HG03196 (cell line): ENCODE data around the gene RPS6KA2.

Experiments used
- ATAC-seq: cut with Tn5 transposase; IDR thresholded peaks from one replicate; pipeline ENCODE4 v1.9.1; 2021; ENCODE audit not compliant: unreplicated experiment

The RPS6KA2 gene

GRCh38 chr6:166656230-166657151 is 29.4 kb upstream of the RPS6KA2 start:
- no peak for ATAC-seq

- no peak for ATAC-seq
Measured at GRCh38 chr6:166655713-166656229, 28.7 kb upstream of the RPS6KA2 start.

DNA sequence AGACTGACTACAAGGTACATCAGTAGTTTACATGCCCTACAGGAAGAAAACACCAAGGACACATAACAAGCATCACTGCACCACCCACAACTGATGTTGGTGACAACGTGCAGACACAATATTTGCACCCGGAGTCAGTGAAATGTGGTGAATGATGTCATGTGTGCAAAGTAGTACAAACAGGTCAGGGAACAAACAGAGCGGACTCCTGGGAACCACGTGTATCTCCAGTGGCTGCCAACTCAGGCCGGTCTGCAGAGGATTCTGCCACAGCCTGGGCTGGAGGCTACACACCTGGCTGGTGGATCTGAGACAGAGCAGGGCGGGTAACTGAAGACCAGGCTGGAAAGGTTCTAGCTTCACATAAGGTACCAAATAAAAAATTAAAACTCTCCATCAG is 28.2 kb upstream of the RPS6KA2 start:
- no peak for ATAC-seq

DNA sequence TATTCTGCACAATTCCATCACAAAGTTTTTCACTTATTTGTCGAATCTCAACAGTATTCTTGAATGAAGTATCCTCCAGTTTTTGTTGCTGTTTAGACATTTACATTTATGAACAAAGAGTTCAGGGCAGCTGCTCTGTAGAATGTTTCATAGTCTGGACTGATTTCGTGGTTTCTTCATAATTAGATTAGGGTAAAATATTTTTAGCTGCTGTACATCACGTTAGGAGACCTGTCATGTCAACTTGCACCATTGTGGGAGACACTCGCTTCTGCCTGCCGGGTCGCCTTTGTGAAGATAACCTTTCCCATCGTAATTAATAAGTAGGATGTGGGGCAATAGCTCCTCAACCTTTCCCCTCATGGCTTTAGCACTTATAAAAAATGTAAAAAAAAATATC is 27.5 kb upstream of the RPS6KA2 start:
- ATAC-seq, result no peak

DNA sequence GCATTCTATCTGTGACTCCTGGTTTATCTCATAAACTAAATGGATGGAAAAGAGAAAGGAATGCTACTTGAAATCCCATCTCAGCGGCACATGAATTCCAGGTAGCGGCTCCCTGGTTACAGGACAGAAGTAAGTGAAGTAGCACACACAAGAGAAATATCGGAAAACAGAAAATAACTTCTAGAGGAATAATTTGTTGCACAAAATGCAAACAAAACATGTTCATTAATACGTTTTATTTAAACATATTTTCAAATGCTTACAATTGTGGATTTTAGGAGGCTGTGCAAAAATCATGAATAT is 26.5 kb upstream of the RPS6KA2 start:
- no peak for ATAC-seq

- no peak for ATAC-seq
Measured at GRCh38 chr6:166650824-166651807, 24.1 kb upstream of the RPS6KA2 start.

- ATAC-seq, result no peak
Measured at GRCh38 chr6:166650047-166650446, 23.0 kb upstream of the RPS6KA2 start.

GRCh38 chr6:166648846-166649245 is 21.8 kb upstream of the RPS6KA2 start:
- ATAC-seq, result no peak

GRCh38 chr6:166647896-166648295 is 20.8 kb upstream of the RPS6KA2 start:
- no peak for ATAC-seq

DNA sequence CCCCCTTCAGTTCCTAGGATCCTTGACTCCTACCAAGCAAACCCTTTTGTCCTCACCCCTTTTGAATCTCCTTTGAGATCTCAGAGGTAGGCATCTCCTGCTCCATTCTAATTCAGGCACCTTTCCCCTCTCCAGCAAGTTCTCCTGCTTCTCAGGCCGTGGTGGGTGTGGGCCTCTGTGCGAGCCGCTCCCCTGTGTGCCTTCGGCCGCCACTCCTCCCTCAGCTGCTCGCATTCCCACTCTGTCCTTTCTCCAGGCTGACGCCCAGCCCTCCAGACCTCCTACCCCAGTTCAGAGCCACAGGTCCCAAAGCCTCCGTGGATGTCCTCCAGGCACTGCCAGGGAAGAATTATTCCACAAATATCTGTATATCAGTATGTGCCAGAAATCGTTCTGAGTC is 19.7 kb upstream of the RPS6KA2 start:
- no peak for ATAC-seq

DNA sequence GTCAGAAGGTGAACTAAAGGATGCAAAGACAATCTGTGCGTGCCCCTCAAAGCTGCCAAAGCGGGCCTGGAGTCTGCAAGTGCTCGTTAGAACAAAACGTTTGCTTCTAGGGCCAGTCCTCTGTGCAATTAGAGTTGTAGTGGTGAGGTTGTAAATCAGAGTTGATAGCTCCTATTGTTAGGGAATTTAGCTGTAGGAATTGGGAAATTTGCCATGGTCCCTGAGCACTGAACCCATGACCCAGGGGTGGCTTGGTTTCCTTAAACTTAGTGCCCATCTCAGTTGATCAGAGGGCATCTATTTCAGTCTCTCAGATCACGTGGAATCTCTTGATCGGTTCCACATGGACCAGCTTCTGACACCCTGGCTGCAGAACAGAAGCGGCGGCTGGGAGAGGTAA is 18.8 kb upstream of the RPS6KA2 start:
- no peak for ATAC-seq

DNA sequence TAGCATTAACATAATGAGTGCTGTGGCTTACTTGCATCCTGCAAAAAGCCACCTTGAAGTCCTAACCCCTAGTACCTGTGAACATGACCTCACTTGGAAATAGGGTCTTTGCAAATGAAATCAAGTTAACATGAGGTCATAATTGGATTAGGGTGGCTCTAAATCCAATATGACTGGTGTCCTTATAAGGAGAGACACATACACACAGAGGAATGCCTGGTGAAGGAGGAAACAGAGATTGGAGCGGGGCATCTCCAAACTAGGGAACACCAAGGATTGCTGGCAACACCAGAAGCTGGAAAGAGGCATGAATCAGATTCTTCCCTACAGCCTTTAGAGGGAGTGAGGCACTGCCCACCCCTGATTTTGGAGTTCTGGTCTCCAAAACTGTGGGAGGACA is 17.6 kb upstream of the RPS6KA2 start:
- ATAC-seq, result no peak

DNA sequence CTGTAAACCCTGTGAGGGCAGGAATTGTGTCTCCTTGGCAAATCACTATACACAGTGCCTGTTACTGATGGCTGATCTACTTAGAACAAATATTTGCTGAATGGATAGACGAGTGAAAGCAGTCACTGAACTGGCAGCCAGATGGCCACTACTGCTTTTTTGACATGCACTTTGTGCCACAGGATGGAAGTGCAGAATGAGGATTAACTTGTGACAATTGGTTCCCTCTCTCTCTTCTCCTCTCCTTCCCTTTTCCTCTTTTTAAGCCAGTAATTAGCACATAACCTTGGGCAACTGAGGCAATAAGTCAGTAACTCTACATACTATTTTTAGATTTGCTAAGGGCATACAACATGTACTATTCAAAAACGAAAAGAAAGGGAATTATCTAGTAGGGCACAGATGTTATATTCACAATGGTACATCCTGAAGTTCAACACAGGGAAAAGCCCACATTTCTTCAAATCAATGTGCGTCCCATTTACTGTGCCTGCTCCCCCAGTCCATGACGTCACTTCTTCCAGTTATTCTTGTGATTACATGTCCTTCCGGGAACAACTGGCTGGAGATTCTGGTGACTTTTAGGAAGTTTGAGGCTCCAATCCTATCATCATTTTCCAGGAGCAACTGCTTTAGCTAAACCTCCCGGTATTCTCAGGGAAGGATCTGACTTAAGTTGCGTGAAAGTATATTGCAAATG is 17.0 kb upstream of the RPS6KA2 start:
- no peak for ATAC-seq

- ATAC-seq, result no peak
Measured at GRCh38 chr6:166642646-166643045, 15.6 kb upstream of the RPS6KA2 start.

DNA sequence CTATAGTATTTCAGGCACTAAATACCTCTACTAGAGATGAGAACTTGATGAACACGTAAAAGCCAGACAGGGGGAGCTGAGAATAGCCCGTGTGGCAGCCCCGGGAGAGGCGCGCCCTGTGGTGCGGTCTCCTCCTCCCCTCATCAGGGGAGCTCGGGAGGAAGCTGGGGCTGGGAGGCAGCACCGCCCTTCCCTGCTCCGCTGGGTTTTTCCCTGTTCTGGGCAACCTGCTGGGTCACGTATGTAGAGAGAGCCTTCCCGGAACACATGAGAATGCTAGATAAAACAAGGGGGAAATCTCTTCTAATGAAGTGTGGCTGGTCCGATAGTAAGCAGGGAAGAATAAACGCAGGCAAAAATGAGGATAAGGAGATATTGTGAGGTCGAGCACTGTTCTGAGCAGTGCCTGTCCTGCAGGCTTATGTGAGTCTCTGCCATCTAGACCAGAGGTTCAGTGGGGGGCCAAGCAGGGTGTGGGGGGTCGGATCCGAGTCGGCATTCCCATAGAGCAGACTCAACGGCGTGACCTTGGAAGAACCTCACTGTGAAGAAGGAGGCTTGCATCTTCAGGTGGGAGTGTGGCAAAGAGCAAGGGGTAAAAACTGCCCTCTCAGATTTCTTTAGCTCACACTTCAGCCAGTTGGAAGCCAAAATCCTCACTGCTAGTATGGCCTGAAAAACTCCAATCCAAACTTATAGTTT is 13.4 kb upstream of the RPS6KA2 start:
- ATAC-seq, result no peak

DNA sequence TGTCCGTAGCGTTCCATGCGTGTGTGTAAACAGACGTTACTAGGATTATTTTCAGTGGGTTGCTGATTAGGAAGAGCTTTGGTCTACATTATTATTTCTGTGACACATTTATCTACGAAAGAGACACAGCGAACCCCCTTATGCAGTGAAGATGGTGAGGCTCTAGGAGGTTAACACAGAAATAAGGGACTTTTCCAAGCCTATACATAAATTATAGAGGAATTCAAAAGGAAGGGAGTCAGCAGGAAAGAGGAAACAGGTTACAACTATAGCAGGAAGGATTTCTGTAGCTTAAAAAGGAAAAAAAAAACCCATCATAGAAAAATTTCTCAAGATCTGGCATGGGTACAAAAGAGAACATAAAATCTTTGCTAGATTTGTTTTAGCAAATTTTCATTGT is 12.9 kb upstream of the RPS6KA2 start:
- no peak for ATAC-seq

- no peak for ATAC-seq
Measured at GRCh38 chr6:166638573-166638964, 11.5 kb upstream of the RPS6KA2 start.

DNA sequence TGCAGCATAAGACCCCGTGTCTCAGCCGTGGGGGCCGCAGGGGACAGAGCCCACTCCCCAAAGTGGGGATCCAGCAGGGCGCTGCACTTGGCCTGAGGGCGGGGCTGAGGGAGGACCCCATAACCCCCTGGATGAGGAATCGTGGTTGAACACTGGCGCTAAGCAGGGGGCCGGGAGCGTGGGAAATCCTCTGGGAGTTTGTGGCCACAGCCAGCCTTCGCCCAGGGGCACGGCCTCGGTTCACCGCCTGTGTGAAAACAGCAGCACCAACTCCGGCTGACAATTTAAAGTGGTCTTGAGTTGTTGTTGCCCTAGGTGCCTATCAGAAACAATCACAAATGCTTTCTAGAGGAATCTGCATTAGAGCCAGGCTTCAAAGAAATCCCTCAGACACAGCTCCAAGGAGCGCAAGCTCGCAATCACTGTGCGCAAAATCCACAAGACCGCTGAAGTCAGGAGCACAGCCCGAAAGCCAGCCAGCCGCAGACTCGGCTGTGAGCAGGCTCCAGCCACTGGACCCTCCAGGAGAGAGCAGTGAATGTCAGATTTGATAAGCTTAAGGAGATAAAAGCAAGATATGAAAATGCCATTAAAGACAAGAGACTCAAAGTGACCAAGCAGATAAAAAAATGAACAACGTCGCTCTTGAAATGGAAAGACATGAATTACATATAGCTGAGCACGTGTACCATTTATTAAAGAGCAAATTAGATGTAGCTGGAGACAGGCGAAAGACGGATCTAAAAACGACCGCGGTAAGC is 10.9 kb upstream of the RPS6KA2 start:
- no peak for ATAC-seq

DNA sequence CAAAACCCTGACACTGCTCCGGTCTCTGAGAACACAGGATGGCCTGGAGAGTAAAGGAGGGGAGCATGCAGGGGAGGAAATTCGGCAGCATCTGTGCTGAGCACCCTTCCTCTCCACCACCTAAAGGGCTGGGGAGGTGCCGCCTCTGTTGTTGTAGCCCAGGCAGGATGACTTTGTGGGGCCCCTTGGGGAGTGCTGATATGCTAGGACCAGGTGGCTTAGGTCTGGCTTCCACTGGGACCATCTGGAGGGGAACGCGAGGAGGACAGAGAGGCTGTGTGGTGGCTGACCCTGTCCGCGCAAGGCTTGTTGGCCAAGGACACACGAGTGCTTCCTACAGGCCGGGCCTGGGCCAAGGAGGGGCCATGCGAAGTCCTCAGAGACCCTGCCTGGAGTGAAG is 9.9 kb upstream of the RPS6KA2 start:
- no peak for ATAC-seq
